Measurements from ENCODE around the gene BFAR.
"Not testable (repeated sequence)": the region's sequence is repeated elsewhere in the genome, so short reads cannot be mapped to it uniquely, and the experiment has no call there.

DNA sequence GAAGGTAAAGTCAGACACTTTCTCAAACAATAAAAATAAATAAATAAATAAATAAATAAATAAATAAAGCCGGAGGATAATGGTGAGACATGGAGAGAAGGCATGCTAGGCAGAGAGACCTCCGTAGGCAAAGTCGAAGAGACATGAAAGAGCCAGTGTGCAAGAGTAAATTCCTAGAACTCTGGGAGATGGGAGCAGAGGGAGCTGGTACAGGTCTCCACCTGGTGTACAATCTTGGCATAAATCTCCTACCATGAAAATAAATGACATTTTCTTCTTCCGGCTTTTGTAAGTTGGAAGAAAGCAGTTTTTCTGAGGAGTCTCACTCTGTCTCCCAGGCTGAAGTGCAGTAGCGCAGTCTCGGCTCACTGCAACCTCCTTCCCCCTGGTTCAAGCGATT lies 69.1 kb downstream of the BFAR start:
- TF ChIP-seq, protein P1, sequence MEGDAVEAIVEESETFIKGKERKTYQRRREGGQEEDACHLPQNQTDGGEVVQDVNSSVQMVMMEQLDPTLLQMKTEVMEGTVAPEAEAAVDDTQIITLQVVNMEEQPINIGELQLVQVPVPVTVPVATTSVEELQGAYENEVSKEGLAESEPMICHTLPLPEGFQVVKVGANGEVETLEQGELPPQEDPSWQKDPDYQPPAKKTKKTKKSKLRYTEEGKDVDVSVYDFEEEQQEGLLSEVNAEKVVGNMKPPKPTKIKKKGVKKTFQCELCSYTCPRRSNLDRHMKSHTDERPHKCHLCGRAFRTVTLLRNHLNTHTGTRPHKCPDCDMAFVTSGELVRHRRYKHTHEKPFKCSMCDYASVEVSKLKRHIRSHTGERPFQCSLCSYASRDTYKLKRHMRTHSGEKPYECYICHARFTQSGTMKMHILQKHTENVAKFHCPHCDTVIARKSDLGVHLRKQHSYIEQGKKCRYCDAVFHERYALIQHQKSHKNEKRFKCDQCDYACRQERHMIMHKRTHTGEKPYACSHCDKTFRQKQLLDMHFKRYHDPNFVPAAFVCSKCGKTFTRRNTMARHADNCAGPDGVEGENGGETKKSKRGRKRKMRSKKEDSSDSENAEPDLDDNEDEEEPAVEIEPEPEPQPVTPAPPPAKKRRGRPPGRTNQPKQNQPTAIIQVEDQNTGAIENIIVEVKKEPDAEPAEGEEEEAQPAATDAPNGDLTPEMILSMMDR (IDR thresholded peaks at IDR 0.05; ENCODE audit: low read depth, low read length): not testable (repeated sequence)
- TF ChIP-seq EZH2phosphoT487 (IDR thresholded peaks at IDR 0.05; ENCODE audit: low read depth): not testable (repeated sequence)
